ENCODE results near the gene CRYBB2. TPM values are rescaled to one million over a fixed set of nuclear protein-coding genes. Genes with fewer than 3 reads are reported as not detected.

CRYBB2 gene
- total and polyA plus RNA-seq, 2 donors, result 0.13 TPM; not detected in 1

DNA sequence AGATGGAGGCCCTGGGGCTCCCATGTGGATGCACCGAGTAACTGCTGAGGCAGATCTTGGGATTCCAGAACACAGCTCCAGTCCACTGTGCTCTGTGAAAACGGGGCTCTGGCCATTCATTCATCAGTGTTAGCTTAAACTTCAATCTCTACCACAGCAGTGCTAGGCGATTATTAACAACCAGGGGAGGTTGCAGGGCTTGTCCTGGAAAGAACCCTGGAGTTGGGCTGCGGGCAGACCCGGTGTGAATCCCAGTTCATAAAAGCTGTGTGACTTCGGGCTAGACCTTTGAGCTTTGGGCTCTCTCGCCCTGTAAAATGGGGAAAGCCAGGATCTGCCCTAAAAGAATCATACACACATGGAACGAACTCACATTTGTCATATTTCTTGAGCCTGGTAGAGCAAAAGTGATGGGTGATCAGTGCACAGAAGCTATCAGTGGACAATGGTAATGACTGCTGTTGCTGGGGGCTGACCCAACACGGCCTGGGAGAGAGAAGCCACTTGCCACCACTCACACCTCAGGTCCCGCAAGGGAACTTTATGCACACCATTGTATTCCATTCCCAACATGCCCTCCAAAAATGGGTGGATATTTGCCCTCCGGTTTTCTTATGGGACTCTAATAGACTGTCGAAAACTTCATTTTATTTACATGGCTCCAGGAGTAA lies 35.4 kb upstream of the CRYBB2 start:
- H3K4me3 ChIP-seq (ENCODE audit: low read depth, low read length), result no peak overlapping the region
- 90% methylated on average over 12 of the region's 12 CpGs for WGBS
- peaks cover 2% of the 10 kb centered on the region for H3K36me3 ChIP-seq (ENCODE audit: insufficient read depth)
- no peak for DNase-seq (ENCODE audit: extremely low spot score)
- no peaks in the 10 kb centered on the region for H3K4me1 ChIP-seq (ENCODE audit: insufficient read depth)
- no peak overlapping the region for H3K27ac ChIP-seq (ENCODE audit: low read depth)

DNA sequence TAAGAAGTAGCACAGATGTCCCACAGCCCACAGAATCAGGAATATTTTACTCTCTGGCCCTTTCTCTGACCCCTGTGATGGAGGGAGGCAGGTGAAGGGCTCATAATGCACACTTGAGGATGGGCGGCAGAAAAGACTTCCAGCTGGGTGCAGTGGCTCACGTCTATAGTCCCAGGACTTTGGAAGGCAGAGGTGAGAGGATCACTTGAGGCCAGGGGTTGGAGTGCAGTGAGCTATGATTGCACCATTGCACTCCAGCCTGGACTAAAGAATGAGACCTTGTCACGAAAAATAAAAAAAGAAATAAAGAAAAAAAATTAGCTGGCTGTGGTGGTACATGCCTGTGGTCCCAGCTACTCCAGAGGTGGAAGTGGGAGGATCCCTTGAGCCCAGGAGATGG lies 33.3 kb upstream of the CRYBB2 start:
- WGBS, result 83% methylated on average over 3 of the region's 3 CpGs
- no peaks in the 10 kb centered on the region for H3K4me1 ChIP-seq (ENCODE audit: insufficient read depth)
- H3K4me3 ChIP-seq (ENCODE audit: low read depth, low read length), result no peak overlapping the region
- no peak overlapping the region for H3K27ac ChIP-seq (ENCODE audit: low read depth)
- H3K36me3 ChIP-seq (ENCODE audit: insufficient read depth), result peaks cover 4% of the 10 kb centered on the region
- DNase-seq (ENCODE audit: extremely low spot score), result no peak

GRCh38 chr22:25187469-25187868 lies 32.0 kb upstream of the CRYBB2 start:
- WGBS, result 83% methylated on average over 6 of the region's 6 CpGs

GRCh38 chr22:25192406-25192805 lies 27.0 kb upstream of the CRYBB2 start:
- H3K36me3 ChIP-seq (ENCODE audit: insufficient read depth), result peaks cover 2% of the 10 kb centered on the region
- H3K27ac ChIP-seq (ENCODE audit: low read depth), result no peak overlapping the region
- no peak for DNase-seq (ENCODE audit: extremely low spot score)
- no peaks in the 10 kb centered on the region for H3K4me1 ChIP-seq (ENCODE audit: insufficient read depth)
- H3K4me3 ChIP-seq (ENCODE audit: low read depth, low read length), result no peak overlapping the region
- WGBS, result 84% methylated on average over 12 of the region's 12 CpGs

More at GRCh38 chr22:25187469-25187868, 32.0 kb upstream of the CRYBB2 start:
- no peak overlapping the region for H3K27ac ChIP-seq (ENCODE audit: low read depth)
- no peaks in the 10 kb centered on the region for H3K4me1 ChIP-seq (ENCODE audit: insufficient read depth)
- H3K4me3 ChIP-seq (ENCODE audit: low read depth, low read length), result no peak overlapping the region
- H3K36me3 ChIP-seq (ENCODE audit: insufficient read depth), result peaks cover 4% of the 10 kb centered on the region
- no peak for DNase-seq (ENCODE audit: extremely low spot score)

- WGBS, result 89% methylated on average over 4 of the region's 4 CpGs
- Histone ChIP-seq H3K36me3 (ENCODE audit: insufficient read depth) (peaks cover 2% of the 10 kb centered on the region), H3K27ac (ENCODE audit: low read depth) (no peak overlapping the region), H3K4me3 (ENCODE audit: low read depth, low read length) (no peak overlapping the region), H3K4me1 (ENCODE audit: insufficient read depth) (no peaks in the 10 kb centered on the region)
- DNase-seq (ENCODE audit: extremely low spot score), result no peak
Observed at GRCh38 chr22:25193130-25193529, 26.3 kb upstream of the CRYBB2 start.

DNA sequence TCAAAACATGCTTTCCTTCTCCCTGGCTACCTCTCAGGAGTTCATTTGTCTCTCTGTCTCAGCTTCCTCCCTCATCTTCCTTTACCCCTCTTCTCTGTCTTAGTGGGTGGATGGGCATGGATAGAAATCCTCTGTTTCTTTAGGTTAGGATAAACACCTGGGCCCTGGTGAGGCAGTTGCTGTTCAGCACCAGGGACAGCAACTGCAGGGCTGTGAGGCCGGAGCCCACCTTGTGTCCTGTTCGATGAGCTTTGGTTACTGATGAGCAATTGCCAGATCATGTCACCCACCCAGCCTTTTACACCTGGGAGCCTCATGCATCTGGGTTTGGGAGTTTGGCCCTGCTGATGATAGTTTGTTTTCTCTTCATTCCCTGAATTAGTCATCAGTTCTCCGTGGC lies 25.9 kb upstream of the CRYBB2 start:
- Histone ChIP-seq H3K36me3 (ENCODE audit: insufficient read depth) (peaks cover 2% of the 10 kb centered on the region), H3K27ac (ENCODE audit: low read depth) (no peak overlapping the region), H3K4me1 (ENCODE audit: insufficient read depth) (no peaks in the 10 kb centered on the region), H3K4me3 (ENCODE audit: low read depth, low read length) (no peak overlapping the region)
- WGBS, result 49% methylated on average over 3 of the region's 3 CpGs
- DNase-seq (ENCODE audit: extremely low spot score), result no peak

DNA sequence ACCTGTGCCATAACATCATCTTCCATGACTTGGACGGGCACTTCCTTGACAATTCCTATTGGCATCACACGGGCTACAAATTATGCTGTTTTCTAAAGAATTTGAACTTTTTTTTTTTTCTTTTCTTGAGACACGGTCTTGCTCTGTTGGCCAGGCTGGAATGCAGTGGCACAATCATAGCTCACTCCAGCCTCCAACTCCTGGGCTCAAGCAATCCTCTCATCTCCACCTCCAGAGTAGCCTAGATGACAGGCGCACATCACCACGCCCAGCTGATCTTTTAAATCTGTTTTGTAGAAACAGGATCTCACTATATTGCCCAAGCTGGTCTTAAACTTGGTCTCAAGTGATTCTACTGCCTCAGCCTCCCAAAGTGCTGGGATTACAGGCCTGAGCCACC lies 23.1 kb upstream of the CRYBB2 start:
- Histone ChIP-seq H3K36me3 (ENCODE audit: insufficient read depth) (no peaks in the 10 kb centered on the region), H3K4me3 (ENCODE audit: low read depth, low read length) (no peak overlapping the region), H3K27ac (ENCODE audit: low read depth) (no peak overlapping the region), H3K4me1 (ENCODE audit: insufficient read depth) (no peaks in the 10 kb centered on the region)
- DNase-seq (ENCODE audit: extremely low spot score), result no peak
- 86% methylated on average over 5 of the region's 5 CpGs for WGBS

- no peak for DNase-seq (ENCODE audit: extremely low spot score)
- no peaks in the 10 kb centered on the region for H3K4me1 ChIP-seq (ENCODE audit: insufficient read depth)
- no peak overlapping the region for H3K27ac ChIP-seq (ENCODE audit: low read depth)
- no peak overlapping the region for H3K4me3 ChIP-seq (ENCODE audit: low read depth, low read length)
- H3K36me3 ChIP-seq (ENCODE audit: insufficient read depth), result no peaks in the 10 kb centered on the region
- 87% methylated on average over 4 of the region's 4 CpGs for WGBS
Observed at GRCh38 chr22:25197340-25197739, 22.1 kb upstream of the CRYBB2 start.

GRCh38 chr22:25199731-25200520 lies 19.5 kb upstream of the CRYBB2 start, which contains the start of gene CRYBB3:
TSS of gene CRYBB3 (plus strand) at chr22:25199858. CDS start at chr22:25201397, 1,539 bp downstream.
- WGBS, result 67% methylated on average over 17 of the region's 17 CpGs
- DNase-seq (ENCODE audit: extremely low spot score), result no peak
- Histone ChIP-seq H3K4me1 (ENCODE audit: insufficient read depth) (no peaks in the 10 kb centered on the region), H3K36me3 (ENCODE audit: insufficient read depth) (no peaks in the 10 kb centered on the region), H3K4me3 (ENCODE audit: low read depth, low read length) (no peak within 1 kb of the TSS), H3K27ac (ENCODE audit: low read depth) (no peak within 1 kb of the TSS)

GRCh38 chr22:25200967-25201366 lies 18.5 kb upstream of the CRYBB2 start:
- Histone ChIP-seq H3K4me1 (ENCODE audit: insufficient read depth) (no peaks in the 10 kb centered on the region), H3K36me3 (ENCODE audit: insufficient read depth) (no peaks in the 10 kb centered on the region), H3K27ac (ENCODE audit: low read depth) (no peak overlapping the region), H3K4me3 (ENCODE audit: low read depth, low read length) (no peak overlapping the region)
- WGBS, result 82% methylated on average over 7 of the region's 7 CpGs
- no peak for DNase-seq (ENCODE audit: extremely low spot score)

- Histone ChIP-seq H3K4me1 (ENCODE audit: insufficient read depth) (no peaks in the 10 kb centered on the region), H3K36me3 (ENCODE audit: insufficient read depth) (no peaks in the 10 kb centered on the region), H3K27ac (ENCODE audit: low read depth) (no peak overlapping the region), H3K4me3 (ENCODE audit: low read depth, low read length) (no peak overlapping the region)
- 68% methylated on average over 10 of the region's 10 CpGs for WGBS
- no peak for DNase-seq (ENCODE audit: extremely low spot score)
Observed at GRCh38 chr22:25201557-25202273, 17.7 kb upstream of the CRYBB2 start.

DNA sequence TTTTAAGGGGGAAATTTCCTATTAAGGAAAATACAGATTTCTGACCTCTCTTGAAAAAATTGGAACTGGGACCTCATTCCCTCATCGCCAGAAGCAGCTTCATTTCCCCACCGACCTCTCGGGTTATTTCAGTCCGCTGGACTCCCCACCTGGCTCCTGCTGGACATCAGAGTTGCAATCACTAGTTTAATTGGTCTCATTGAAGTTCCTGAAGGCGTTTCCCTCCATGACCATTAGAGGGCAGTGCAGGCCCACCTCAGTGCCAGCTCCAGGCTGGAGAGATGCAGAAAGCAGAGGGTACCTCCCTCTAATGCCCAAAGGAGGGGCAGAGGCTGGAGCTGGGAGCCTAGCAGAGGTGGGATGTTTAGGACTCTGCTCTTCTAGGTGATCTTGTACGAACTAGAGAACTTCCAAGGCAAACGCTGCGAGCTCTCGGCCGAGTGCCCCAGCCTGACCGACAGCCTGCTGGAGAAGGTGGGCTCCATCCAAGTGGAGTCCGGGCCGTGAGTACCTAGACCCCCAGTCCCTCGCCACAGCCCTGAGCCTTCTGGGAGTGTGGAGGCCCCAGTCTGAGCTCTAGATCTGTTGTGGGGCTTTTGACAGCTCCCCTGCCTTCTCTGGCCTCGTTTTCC lies 17.0 kb upstream of the CRYBB2 start:
- no peak for DNase-seq (ENCODE audit: extremely low spot score)
- 51% methylated on average over 15 of the region's 15 CpGs for WGBS

DNA sequence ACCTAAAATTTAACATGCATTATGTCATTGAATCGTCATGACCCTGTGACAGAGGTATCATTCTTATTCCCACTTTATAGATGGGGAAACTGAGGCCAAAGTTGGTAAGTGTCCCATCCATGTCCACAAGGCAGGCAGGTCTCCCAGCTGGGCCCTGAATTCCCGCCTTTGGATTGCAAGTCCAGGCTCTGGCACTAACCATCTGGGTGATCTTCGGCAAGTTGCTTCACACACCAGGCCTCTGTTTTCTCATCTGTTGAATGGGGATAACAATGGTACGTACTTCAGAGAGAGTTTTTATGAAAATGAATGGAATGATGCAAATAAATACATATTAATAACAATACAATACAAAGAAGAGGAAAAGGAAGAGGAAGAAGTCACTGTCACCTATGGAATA lies 16.4 kb upstream of the CRYBB2 start:
- Histone ChIP-seq H3K4me3 (ENCODE audit: low read depth, low read length) (no peak overlapping the region), H3K27ac (ENCODE audit: low read depth) (no peak overlapping the region), H3K4me1 (ENCODE audit: insufficient read depth) (no peaks in the 10 kb centered on the region), H3K36me3 (ENCODE audit: insufficient read depth) (no peaks in the 10 kb centered on the region)
- 91% methylated on average over 4 of the region's 4 CpGs for WGBS
- no peak for DNase-seq (ENCODE audit: extremely low spot score)

More for the DNA sequence above, 17.0 kb upstream of the CRYBB2 start:
- no peaks in the 10 kb centered on the region for H3K4me1 ChIP-seq (ENCODE audit: insufficient read depth)
- no peak overlapping the region for H3K4me3 ChIP-seq (ENCODE audit: low read depth, low read length)
- no peak overlapping the region for H3K27ac ChIP-seq (ENCODE audit: low read depth)
- H3K36me3 ChIP-seq (ENCODE audit: insufficient read depth), result no peaks in the 10 kb centered on the region
